ENCODE measurements around the gene CHST12. TPM values are rescaled to one million over a fixed set of nuclear protein-coding genes. Genes with fewer than 3 reads are reported as not detected.

The CHST12 gene
- total RNA-seq, 1 experiment from 2014 or later: 19.3 TPM

DNA sequence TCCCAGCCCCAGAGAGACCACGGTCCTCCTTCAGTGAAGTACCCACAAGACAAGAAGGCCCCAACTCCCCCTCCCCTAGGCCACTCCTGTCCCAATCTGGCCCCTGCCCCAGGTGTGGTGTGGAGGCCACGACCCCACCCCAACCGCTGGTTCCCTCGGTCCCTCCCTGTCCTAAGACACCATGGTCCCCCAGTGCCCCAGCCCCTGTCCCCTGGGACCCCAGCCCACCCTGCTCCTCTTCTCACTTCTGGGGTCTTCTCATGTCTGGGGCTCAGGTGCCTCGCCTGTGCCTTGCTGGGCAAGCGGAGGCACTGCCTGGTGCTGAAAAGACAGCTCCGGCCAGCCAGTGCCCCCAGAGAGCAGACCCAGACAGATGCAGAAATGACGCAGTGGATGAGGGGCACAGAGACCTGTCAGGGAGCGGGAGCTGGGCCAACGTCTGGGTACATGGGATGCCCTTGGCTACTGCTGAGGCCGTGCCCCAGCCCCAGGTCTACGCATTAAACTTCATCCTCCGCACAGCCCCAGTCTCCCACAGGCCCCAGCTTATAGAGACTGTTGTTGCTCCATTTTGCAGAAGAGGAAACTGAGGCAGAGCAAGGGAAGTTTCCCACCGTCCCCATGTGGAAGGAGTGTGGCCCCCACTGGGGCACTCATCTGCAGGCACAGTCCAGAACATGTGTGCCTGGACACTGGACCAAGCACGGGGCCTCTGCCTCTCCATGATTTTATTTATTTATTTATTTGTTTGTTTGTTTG is 58.0 kb downstream of the CHST12 start:
- Mint-ChIP-seq H3K27me3 (ENCODE audit: low read depth) (no peaks in the 10 kb centered on the region; the same call in 1 of the 2 replicates), H3K4me1 (peaks cover 11 to 14% of the 10 kb centered on the region in 2 experiments), H3K36me3 (ENCODE audit: insufficient read depth in 1 of 3, low read depth in 3 of 3) (peaks cover 0 to 7% (median 0%) of the 10 kb centered on the region in 3 experiments; a peak in 2 of 7 replicates), H3K27ac (no peak overlapping the region), H3K4me3 (no peak overlapping the region), H3K9me3 (peaks cover 8 to 9% of the 10 kb centered on the region in 2 experiments; a peak in 4 of 5 replicates)
- Histone ChIP-seq H4K91ac (ENCODE audit: insufficient read length, low read depth, low read length) (no peak overlapping the region), H3K56ac (ENCODE audit: insufficient read length, low read depth, low read length) (no peak overlapping the region), H3K4me2 (ENCODE audit: insufficient read depth, insufficient read length, low read length) (no peak overlapping the region), H3K9ac (ENCODE audit: extremely low read depth, insufficient read length, low read length) (no peak overlapping the region), H2BK12ac (ENCODE audit: insufficient read length, low read depth, low read length) (no peak overlapping the region), H3K4me1 (ENCODE audit: insufficient read depth, low read length) (peaks cover 5% of the 10 kb centered on the region), H3K79me1 (ENCODE audit: insufficient read depth, low read depth, low read length, poor library complexity, severe bottlenecking) (no peaks in the 10 kb centered on the region), H3K27ac (ENCODE audit: insufficient read length, low read depth, low read length) (no peak overlapping the region), H3K27me3 (ENCODE audit: insufficient read depth, low read length) (no peaks in the 10 kb centered on the region), H3K23me2 (ENCODE audit: insufficient read length, low read depth, low read length, poor library complexity, severe bottlenecking) (no peaks in the 10 kb centered on the region), H4K8ac (replicated peaks; ENCODE audit: insufficient read length, low read depth, low read length) (no peak overlapping the region), H2BK5ac (ENCODE audit: insufficient read length, low read length) (no peak overlapping the region), H3K79me2 (ENCODE audit: insufficient read depth, low read length) (no peaks in the 10 kb centered on the region), H4K5ac (ENCODE audit: insufficient read length, low read depth, low read length) (no peak overlapping the region), H3K14ac (ENCODE audit: insufficient read depth, low read length) (no peak overlapping the region), H3K18ac (ENCODE audit: insufficient read length, low read depth, low read length) (no peak overlapping the region), H2AK5ac (ENCODE audit: insufficient read length, low read length) (no peak overlapping the region), H2BK20ac (ENCODE audit: low read depth, low read length, poor library complexity, severe bottlenecking) (no peak overlapping the region), H3T11ph (ENCODE audit: low read length) (no peak overlapping the region), H4K20me1 (ENCODE audit: control insufficient read depth, insufficient read depth, insufficient read length) (no peaks in the 10 kb centered on the region), H2BK120ac (ENCODE audit: low read depth, low read length, poor library complexity, severe bottlenecking) (no peak overlapping the region), H3K4ac (ENCODE audit: low read depth, low read length) (no peak overlapping the region), H2AFZ (ENCODE audit: low read length) (no peak overlapping the region), H2BK15ac (ENCODE audit: low read depth, low read length) (no peak overlapping the region), H3K23ac (ENCODE audit: insufficient read length, low read depth, low read length) (no peak overlapping the region), H3K9me3 (ENCODE audit: control insufficient read depth, low read depth, low read length) (no peaks in the 10 kb centered on the region)
- WGBS (ENCODE audit: extremely low coverage, insufficient read length, low lambda C conversion rate): no CpG with 5 or more reads among the region's 15 CpGs
- no peak for DNase-seq
- no peak for TF ChIP-seq CTCF (conservative IDR thresholded peaks at IDR 0.05)

All from H9 (cell line).